ENCODE results near the gene CDK15. TPM values are rescaled to one million over a fixed set of nuclear protein-coding genes. Genes with fewer than 3 reads are reported as not detected.

CDK15 gene
- total RNA-seq, 1 experiment from 2014 or later, result not detected

- Mint-ChIP-seq H3K27me3 (ENCODE audit: low read depth) (peaks cover under 1% of the 10 kb centered on the region; the same call in 1 of the 2 replicates), H3K9me3 (peaks cover 15% of the 10 kb centered on the region), H3K4me3 (no peak overlapping the region), H3K36me3 (peaks cover 16% of the 10 kb centered on the region), H3K27ac (no peak overlapping the region), H3K4me1 (peaks cover 28% of the 10 kb centered on the region)
- ChIA-PET POLR2A (interaction anchor here (1.2 kb wide), 1 partner anchor 34 kb away, joined by 3 read pairs; no protein-coding TSS in a partner anchor), CTCF (no interaction called here)
- ATAC-seq (no peak), DNase-seq (ENCODE audit: low spot score) (no peak)
- TF ChIP-seq MLX (CRISPR knock-in tag; IDR thresholded peaks at IDR 0.05), result no peak
- no peak for TF ChIP-seq FOXP4 (CRISPR knock-in tag; IDR thresholded peaks at IDR 0.05)
- no peak for TF ChIP-seq E2F1 (CRISPR knock-in tag; IDR thresholded peaks at IDR 0.05)
- no peak for TF ChIP-seq USF2 (CRISPR knock-in tag; IDR thresholded peaks at IDR 0.05)
- TF ChIP-seq TCF7 (CRISPR knock-in tag; IDR thresholded peaks at IDR 0.05; ENCODE audit: low read depth), result no peak
- no peak for TF ChIP-seq MXD4 (CRISPR knock-in tag; IDR thresholded peaks at IDR 0.05; ENCODE audit: borderline replicate concordance)
- TF ChIP-seq HMGXB4 (CRISPR knock-in tag; IDR thresholded peaks at IDR 0.05), result no peak
- TF ChIP-seq GABPB1 (CRISPR knock-in tag; IDR thresholded peaks at IDR 0.05), result no peak
- TF ChIP-seq ZNF423 (CRISPR knock-in tag; IDR thresholded peaks at IDR 0.05), result no peak
- no peak for TF ChIP-seq ZNF138 (CRISPR knock-in tag; conservative IDR thresholded peaks at IDR 0.05)
- no peak for TF ChIP-seq SMAD4 (CRISPR knock-in tag; IDR thresholded peaks at IDR 0.05)
- TF ChIP-seq ERG (CRISPR knock-in tag; IDR thresholded peaks at IDR 0.05), result no peak
- TF ChIP-seq SOX15 (CRISPR knock-in tag; IDR thresholded peaks at IDR 0.05), result no peak
- no peak for TF ChIP-seq ELF4 (CRISPR knock-in tag; IDR thresholded peaks at IDR 0.05; ENCODE audit: low read depth)
- no peak for TF ChIP-seq PRRX2 (CRISPR knock-in tag; IDR thresholded peaks at IDR 0.05)
- no peak for TF ChIP-seq ESRRA (CRISPR knock-in tag; IDR thresholded peaks at IDR 0.05; ENCODE audit: borderline replicate concordance)
These were observed 125.1 kb downstream of the CDK15 start for GRCh38 chr2:201931475-201931874.

- Mint-ChIP-seq H3K27ac (no peak overlapping the region), H3K36me3 (peaks cover 17% of the 10 kb centered on the region), H3K4me3 (no peak overlapping the region), H3K27me3 (ENCODE audit: low read depth) (no peaks in the 10 kb centered on the region; the same call in 1 of the 2 replicates), H3K9me3 (peaks cover 18% of the 10 kb centered on the region), H3K4me1 (peaks cover 28% of the 10 kb centered on the region)
- DNase-seq (ENCODE audit: low spot score), result no peak
- ChIA-PET CTCF (no interaction called here), POLR2A (no interaction called here)
- ATAC-seq, result no peak
- TF ChIP-seq ZNF512 (CRISPR knock-in tag; IDR thresholded peaks at IDR 0.05; ENCODE audit: borderline replicate concordance) (no peak), SP1 (CRISPR knock-in tag; conservative IDR thresholded peaks at IDR 0.05) (no peak), TP53 (CRISPR knock-in tag; IDR thresholded peaks at IDR 0.05) (no peak), ZMAT4 (CRISPR knock-in tag; IDR thresholded peaks at IDR 0.05) (no peak), ZNF416 (CRISPR knock-in tag; IDR thresholded peaks at IDR 0.05) (no peak), CTCF (IDR thresholded peaks at IDR 0.05) (no peak)
These were observed 125.6 kb downstream of the CDK15 start for GRCh38 chr2:201931951-201932350.

Measured in WTC11 (cell line).